Stimulated activated CD4-positive, alpha-beta T cell treated with anti-CD3 and anti-CD28 coated beads, Interleukin-2, amount 100 ng/mL, for 48 hours (primary cell): Measurements from ENCODE around the gene MTARC2.
"Not testable (repeated sequence)": the region's sequence is repeated elsewhere in the genome, so short reads cannot be mapped to it uniquely, and the experiment has no call there.

Source experiments
- DNase-seq, 2 donors: peaks; one replicate each; pipeline ENCODE4 v3.0.0-alpha.2; 2020

MTARC2 gene

GRCh38 chr1:220748089-220748934 is at the start of gene MTARC2:
TSS of gene MTARC2 (plus strand) at chr1:220748322. CDS start at chr1:220748532, 210 bp downstream.
- DNase-seq: no peak

GRCh38 chr1:220698607-220699016 is 49.5 kb upstream of the MTARC2 start:
- no peak for DNase-seq

GRCh38 chr1:220699044-220699443 is 49.1 kb upstream of the MTARC2 start:
- DNase-seq: no peak

GRCh38 chr1:220700556-220701179 is 47.5 kb upstream of the MTARC2 start:
- no peak for DNase-seq

- no peak for DNase-seq
Observed at GRCh38 chr1:220701974-220702373, 46.1 kb upstream of the MTARC2 start.

- no peak for DNase-seq
Observed at GRCh38 chr1:220702733-220703270, 45.3 kb upstream of the MTARC2 start.

- no peak for DNase-seq
Observed at GRCh38 chr1:220703305-220703704, 44.8 kb upstream of the MTARC2 start.

GRCh38 chr1:220705782-220706181 is 42.3 kb upstream of the MTARC2 start:
- no peak for DNase-seq

- DNase-seq: no peak
Observed at GRCh38 chr1:220706480-220706879, 41.6 kb upstream of the MTARC2 start.

GRCh38 chr1:220707160-220707559 is 41.0 kb upstream of the MTARC2 start:
- DNase-seq: no peak

GRCh38 chr1:220708244-220708643 is 39.9 kb upstream of the MTARC2 start:
- no peak for DNase-seq

- DNase-seq: no peak
Observed at GRCh38 chr1:220708936-220709801, 39.0 kb upstream of the MTARC2 start.

- no peak for DNase-seq
Observed at GRCh38 chr1:220710333-220710732, 37.8 kb upstream of the MTARC2 start.

- DNase-seq: no peak
Observed at GRCh38 chr1:220711056-220711809, 36.9 kb upstream of the MTARC2 start.

GRCh38 chr1:220715986-220716385 is 32.1 kb upstream of the MTARC2 start:
- not testable (repeated sequence) for DNase-seq

GRCh38 chr1:220717800-220718640 is 30.1 kb upstream of the MTARC2 start:
- DNase-seq: no peak

- DNase-seq: not testable (repeated sequence)
Observed at GRCh38 chr1:220721266-220721665, 26.9 kb upstream of the MTARC2 start.

GRCh38 chr1:220726634-220727033 is 21.5 kb upstream of the MTARC2 start:
- DNase-seq: no peak

- no peak for DNase-seq
Observed at GRCh38 chr1:220727519-220727918, 20.6 kb upstream of the MTARC2 start.

GRCh38 chr1:220730486-220730885 is 17.6 kb upstream of the MTARC2 start:
- DNase-seq: no peak

GRCh38 chr1:220732137-220732536 is 16.0 kb upstream of the MTARC2 start:
- no peak for DNase-seq
